ENCODE measurements around the gene BATF2.
A peak's percentile ranks its signal among the peaks of the same experiment; 100 is the strongest.
"Not testable (repeated sequence)": the region's sequence is repeated elsewhere in the genome, so short reads cannot be mapped to it uniquely, and the experiment has no call there.

Gene BATF2

GRCh38 chr11:64999478-64999877 lies 2.7 kb upstream of the BATF2 start:
- no peak overlapping the region for H3K27ac Mint-ChIP-seq
- no peak for DNase-seq (ENCODE audit: low spot score in 2 of 2)
- H3K9me3 Mint-ChIP-seq, result no peaks in the 10 kb centered on the region
- peaks cover 16% of the 10 kb centered on the region for H3K4me1 Mint-ChIP-seq
- H3K4me3 Mint-ChIP-seq, result no peak overlapping the region
- H3K27me3 Mint-ChIP-seq, result no peaks in the 10 kb centered on the region
- no peaks in the 10 kb centered on the region for H3K36me3 Mint-ChIP-seq
- no peak for ATAC-seq (ENCODE audit: low read depth)

GRCh38 chr11:64998690-64999431 lies 2.1 kb upstream of the BATF2 start:
- H3K27ac Mint-ChIP-seq, result peak overlapping the region; percentile 72
- H3K4me1 Mint-ChIP-seq, result peaks cover 16% of the 10 kb centered on the region
- no peak for ATAC-seq (ENCODE audit: low read depth)
- H3K27me3 Mint-ChIP-seq, result no peaks in the 10 kb centered on the region
- no peaks in the 10 kb centered on the region for H3K9me3 Mint-ChIP-seq
- peaks cover 1% of the 10 kb centered on the region for H3K36me3 Mint-ChIP-seq
- no peak for DNase-seq (ENCODE audit: low spot score in 2 of 2)
- no peak overlapping the region for H3K4me3 Mint-ChIP-seq

GRCh38 chr11:64998141-64998540 lies 1.4 kb upstream of the BATF2 start:
- DNase-seq (ENCODE audit: low spot score in 2 of 2), result no peak
- peaks cover 1% of the 10 kb centered on the region for H3K36me3 Mint-ChIP-seq
- H3K27me3 Mint-ChIP-seq, result no peaks in the 10 kb centered on the region
- peak overlapping the region; percentile 72 for H3K27ac Mint-ChIP-seq
- no peaks in the 10 kb centered on the region for H3K9me3 Mint-ChIP-seq
- no peak for ATAC-seq (ENCODE audit: low read depth)
- no peak overlapping the region for H3K4me3 Mint-ChIP-seq
- peaks cover 18% of the 10 kb centered on the region for H3K4me1 Mint-ChIP-seq

GRCh38 chr11:64996327-64996709 lies 453 bp downstream of the BATF2 start:
- Mint-ChIP-seq H3K27me3 (no peaks in the 10 kb centered on the region), H3K36me3 (peaks cover 3% of the 10 kb centered on the region), H3K4me1 (peaks cover 30% of the 10 kb centered on the region), H3K27ac (peak overlapping the region; percentile 33), H3K9me3 (no peaks in the 10 kb centered on the region), H3K4me3 (peak overlapping the region; percentile 86)
- DNase-seq (ENCODE audit: low spot score in 2 of 2) (no peak), ATAC-seq (ENCODE audit: low read depth) (peak; percentile 6)

- DNase-seq (ENCODE audit: low spot score in 2 of 2), result no peak
- Mint-ChIP-seq H3K4me1 (peaks cover 42% of the 10 kb centered on the region), H3K36me3 (peaks cover 3% of the 10 kb centered on the region), H3K27me3 (no peaks in the 10 kb centered on the region), H3K27ac (no peak overlapping the region), H3K9me3 (no peaks in the 10 kb centered on the region), H3K4me3 (no peak overlapping the region)
- ATAC-seq (ENCODE audit: low read depth), result no peak
Measured at GRCh38 chr11:64994318-64994717, 2.5 kb downstream of the BATF2 start.

GRCh38 chr11:64990222-64990923 lies 6.4 kb downstream of the BATF2 start:
- ATAC-seq (ENCODE audit: low read depth) (peak; percentile 90), DNase-seq (ENCODE audit: low spot score in 2 of 2) (peak in 1 of 2 donors; percentile 26)
- Mint-ChIP-seq H3K4me3 (peak overlapping the region; percentile 81), H3K4me1 (peaks cover 47% of the 10 kb centered on the region), H3K36me3 (peaks cover 5% of the 10 kb centered on the region), H3K9me3 (no peaks in the 10 kb centered on the region), H3K27ac (peak overlapping the region; percentile 49), H3K27me3 (no peaks in the 10 kb centered on the region)

- DNase-seq (ENCODE audit: low spot score in 2 of 2), result no peak
- H3K27me3 Mint-ChIP-seq, result no peaks in the 10 kb centered on the region
- no peak for ATAC-seq (ENCODE audit: low read depth)
- peaks cover 54% of the 10 kb centered on the region for H3K4me1 Mint-ChIP-seq
- H3K27ac Mint-ChIP-seq, result peak overlapping the region; percentile 38
- peak overlapping the region; percentile 44 for H3K4me3 Mint-ChIP-seq
- H3K36me3 Mint-ChIP-seq, result peaks cover 7% of the 10 kb centered on the region
- H3K9me3 Mint-ChIP-seq, result no peaks in the 10 kb centered on the region
Measured at GRCh38 chr11:64989416-64989815, 7.4 kb downstream of the BATF2 start.

- no peak for DNase-seq (ENCODE audit: low spot score in 2 of 2)
- H3K4me3 Mint-ChIP-seq, result peak overlapping the region; percentile 44
- peaks cover 56% of the 10 kb centered on the region for H3K4me1 Mint-ChIP-seq
- H3K27ac Mint-ChIP-seq, result peak overlapping the region; percentile 12
- H3K27me3 Mint-ChIP-seq, result no peaks in the 10 kb centered on the region
- H3K9me3 Mint-ChIP-seq, result no peaks in the 10 kb centered on the region
- H3K36me3 Mint-ChIP-seq, result peaks cover 6% of the 10 kb centered on the region
- no peak for ATAC-seq (ENCODE audit: low read depth)
Measured at GRCh38 chr11:64987998-64988854, 8.5 kb downstream of the BATF2 start.

- H3K4me1 Mint-ChIP-seq, result peaks cover 28% of the 10 kb centered on the region
Measured at GRCh38 chr11:64983339-64983738, 13.4 kb downstream of the BATF2 start.

GRCh38 chr11:64976651-64977050 lies 20.1 kb downstream of the BATF2 start:
- no peak for ATAC-seq (ENCODE audit: low read depth)
- Mint-ChIP-seq H3K4me1 (peaks cover 18% of the 10 kb centered on the region), H3K36me3 (no peaks in the 10 kb centered on the region)

More at GRCh38 chr11:64983339-64983738, 13.4 kb downstream of the BATF2 start:
- not testable (repeated sequence) for H3K27me3 Mint-ChIP-seq; DNase-seq (ENCODE audit: low spot score in 2 of 2); H3K36me3 Mint-ChIP-seq; H3K9me3 Mint-ChIP-seq; H3K4me3 Mint-ChIP-seq; H3K27ac Mint-ChIP-seq; ATAC-seq (ENCODE audit: low read depth)

GRCh38 chr11:64974124-64974523 lies 22.6 kb downstream of the BATF2 start:
- Mint-ChIP-seq H3K36me3 (peaks cover under 1% of the 10 kb centered on the region), H3K27me3 (no peaks in the 10 kb centered on the region), H3K9me3 (no peaks in the 10 kb centered on the region), H3K4me3 (no peak overlapping the region), H3K4me1 (peaks cover 27% of the 10 kb centered on the region), H3K27ac (peak overlapping the region; percentile 69)
- ATAC-seq (ENCODE audit: low read depth) (peak; percentile 38), DNase-seq (ENCODE audit: low spot score in 2 of 2) (no peak)

More at GRCh38 chr11:64976651-64977050, 20.1 kb downstream of the BATF2 start:
- Mint-ChIP-seq H3K27ac (no peak overlapping the region), H3K4me3 (no peak overlapping the region), H3K9me3 (no peaks in the 10 kb centered on the region), H3K27me3 (no peaks in the 10 kb centered on the region)
- no peak for DNase-seq (ENCODE audit: low spot score in 2 of 2)

GRCh38 chr11:64971421-64972233 lies 25.1 kb downstream of the BATF2 start, which contains the start of gene MAJIN:
Gene MAJIN (minus strand): TSS chr11:64972108. CDS start chr11:64959405, 12,703 bp downstream.
- Mint-ChIP-seq H3K4me3 (peak within 1 kb of the TSS; percentile 75), H3K27me3 (no peaks in the 10 kb centered on the region), H3K9me3 (no peaks in the 10 kb centered on the region), H3K27ac (peak within 1 kb of the TSS; percentile 38), H3K4me1 (peaks cover 29% of the 10 kb centered on the region), H3K36me3 (peaks cover 2% of the 10 kb centered on the region)
- ATAC-seq (ENCODE audit: low read depth), result peak; percentile 81
- peak; percentile 83 to 86 for DNase-seq (ENCODE audit: low spot score in 2 of 2)

GRCh38 chr11:64970731-64971151 lies 26.0 kb downstream of the BATF2 start:
- ATAC-seq (ENCODE audit: low read depth), result no peak
- H3K4me3 Mint-ChIP-seq, result peak overlapping the region; percentile 75
- no peak overlapping the region for H3K27ac Mint-ChIP-seq
- H3K9me3 Mint-ChIP-seq, result no peaks in the 10 kb centered on the region
- DNase-seq (ENCODE audit: low spot score in 2 of 2), result no peak
- H3K4me1 Mint-ChIP-seq, result peaks cover 29% of the 10 kb centered on the region
- peaks cover 2% of the 10 kb centered on the region for H3K36me3 Mint-ChIP-seq
- H3K27me3 Mint-ChIP-seq, result no peaks in the 10 kb centered on the region

Measured in memory B cell (primary cell).